ENCODE measurements around the gene NFATC1.

NFATC1 gene

DNA sequence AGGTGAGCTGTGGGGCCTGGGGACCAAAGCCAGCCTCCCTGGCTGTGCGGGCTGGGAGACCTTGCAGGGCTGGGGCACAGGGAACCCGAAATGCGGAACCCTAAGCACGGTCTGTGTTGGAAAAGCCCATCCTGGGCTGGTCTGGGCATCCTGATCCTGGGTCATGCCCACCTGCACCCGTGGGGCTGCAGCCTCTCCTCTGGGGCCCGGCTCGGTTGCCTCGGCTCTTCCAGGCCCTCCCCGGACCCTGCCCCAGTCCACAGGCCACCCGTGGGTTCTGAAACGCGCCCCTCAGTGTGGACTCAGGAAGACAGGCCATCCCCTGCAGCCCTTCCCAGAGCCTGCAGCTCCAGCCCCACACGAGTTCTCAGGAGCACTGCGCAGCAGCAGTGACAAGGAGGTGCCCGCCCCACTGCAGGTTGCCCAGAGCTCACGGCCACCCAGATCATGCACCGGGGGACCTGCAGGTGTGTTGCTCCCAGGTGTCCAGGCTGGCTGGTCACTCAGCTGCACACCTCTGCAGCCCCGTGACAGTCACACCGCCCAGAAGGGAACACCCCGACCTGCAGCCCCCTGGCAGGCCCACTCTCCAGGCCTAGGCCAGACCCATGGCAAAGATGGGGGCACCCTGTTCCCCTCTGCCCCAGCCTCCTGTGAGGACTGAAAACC lies 12.2 kb upstream of the NFATC1 start:
- TF ChIP-seq, protein P1, sequence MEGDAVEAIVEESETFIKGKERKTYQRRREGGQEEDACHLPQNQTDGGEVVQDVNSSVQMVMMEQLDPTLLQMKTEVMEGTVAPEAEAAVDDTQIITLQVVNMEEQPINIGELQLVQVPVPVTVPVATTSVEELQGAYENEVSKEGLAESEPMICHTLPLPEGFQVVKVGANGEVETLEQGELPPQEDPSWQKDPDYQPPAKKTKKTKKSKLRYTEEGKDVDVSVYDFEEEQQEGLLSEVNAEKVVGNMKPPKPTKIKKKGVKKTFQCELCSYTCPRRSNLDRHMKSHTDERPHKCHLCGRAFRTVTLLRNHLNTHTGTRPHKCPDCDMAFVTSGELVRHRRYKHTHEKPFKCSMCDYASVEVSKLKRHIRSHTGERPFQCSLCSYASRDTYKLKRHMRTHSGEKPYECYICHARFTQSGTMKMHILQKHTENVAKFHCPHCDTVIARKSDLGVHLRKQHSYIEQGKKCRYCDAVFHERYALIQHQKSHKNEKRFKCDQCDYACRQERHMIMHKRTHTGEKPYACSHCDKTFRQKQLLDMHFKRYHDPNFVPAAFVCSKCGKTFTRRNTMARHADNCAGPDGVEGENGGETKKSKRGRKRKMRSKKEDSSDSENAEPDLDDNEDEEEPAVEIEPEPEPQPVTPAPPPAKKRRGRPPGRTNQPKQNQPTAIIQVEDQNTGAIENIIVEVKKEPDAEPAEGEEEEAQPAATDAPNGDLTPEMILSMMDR (IDR thresholded peaks at IDR 0.05; ENCODE audit: extremely low read depth, insufficient read depth, missing control alignments) = no peak
- DNase-seq (ENCODE audit: low spot score) = no peak
- in situ Hi-C loops (cut with MboI; ENCODE audit: low pct_unique_long_range_greater_than_20kb, low sequenced_read_pairs, unreplicated experiment) = no loop called here

DNA sequence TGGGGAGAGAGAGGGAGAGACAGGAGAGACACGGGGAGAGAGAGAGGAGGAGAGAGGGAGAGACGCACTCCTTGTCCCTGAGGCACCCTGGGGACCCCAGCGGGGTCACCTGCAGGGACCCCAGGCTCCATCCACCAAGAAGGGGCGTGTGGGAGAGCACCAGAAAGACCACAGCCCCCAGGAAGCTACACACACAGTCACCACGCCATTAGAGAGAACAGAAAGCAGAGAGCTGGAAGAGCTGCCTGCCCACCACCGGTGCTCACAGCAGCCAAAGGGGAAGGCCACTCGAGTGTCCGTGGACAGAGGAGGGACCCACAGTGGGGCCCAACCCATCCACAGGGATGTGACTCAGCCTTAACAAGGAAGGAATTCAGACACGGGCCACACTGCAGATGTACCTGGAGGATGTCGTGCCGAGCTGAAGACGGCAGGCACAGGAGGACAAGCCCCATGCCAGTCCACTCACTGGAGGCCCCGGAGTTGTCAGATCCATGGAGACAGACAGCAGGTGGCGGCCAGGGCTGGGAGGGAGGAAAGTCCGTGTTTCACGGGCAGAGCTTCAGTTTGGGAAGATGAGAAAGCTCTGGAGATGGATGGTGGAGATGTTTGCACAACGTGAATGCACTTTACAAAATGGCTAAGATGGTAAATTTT lies 11.5 kb upstream of the NFATC1 start:
- in situ Hi-C loops (cut with MboI; ENCODE audit: low pct_unique_long_range_greater_than_20kb, low sequenced_read_pairs, unreplicated experiment) = no loop called here
- TF ChIP-seq, protein P1 (IDR thresholded peaks at IDR 0.05; ENCODE audit: extremely low read depth, insufficient read depth, missing control alignments) = no peak
- DNase-seq (ENCODE audit: low spot score) = no peak

GRCh38 chr18:79384834-79385233 lies 10.9 kb upstream of the NFATC1 start:
- in situ Hi-C loops (cut with MboI; ENCODE audit: low pct_unique_long_range_greater_than_20kb, low sequenced_read_pairs, unreplicated experiment) = no loop called here
- TF ChIP-seq, protein P1 (IDR thresholded peaks at IDR 0.05; ENCODE audit: extremely low read depth, insufficient read depth, missing control alignments) = no peak
- no peak for DNase-seq (ENCODE audit: low spot score)

DNA sequence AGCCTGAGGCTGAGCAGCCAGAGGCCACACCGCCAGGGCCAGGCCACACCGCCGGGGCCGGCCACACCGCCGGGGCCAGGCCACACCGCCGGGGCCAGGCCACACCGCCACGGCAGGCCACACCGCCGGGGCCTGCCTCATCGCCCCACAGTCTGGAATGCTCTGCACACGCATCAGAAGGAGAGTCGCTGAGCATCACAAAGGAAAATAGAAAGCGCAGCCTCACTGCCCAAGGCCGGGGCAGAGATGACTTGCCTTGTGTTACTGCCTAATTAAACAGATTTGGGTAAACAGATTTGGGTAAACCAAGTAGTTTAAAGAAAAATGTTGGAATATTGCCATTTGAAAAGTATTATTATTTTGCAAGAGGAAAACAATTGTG lies 10.4 kb upstream of the NFATC1 start:
- in situ Hi-C loops (cut with MboI; ENCODE audit: low pct_unique_long_range_greater_than_20kb, low sequenced_read_pairs, unreplicated experiment) = no loop called here
- no peak for DNase-seq (ENCODE audit: low spot score)
- TF ChIP-seq, protein P1 (IDR thresholded peaks at IDR 0.05; ENCODE audit: extremely low read depth, insufficient read depth, missing control alignments) = no peak

- peak; percentile 43 for DNase-seq (ENCODE audit: low spot score)
- in situ Hi-C loops (cut with MboI; ENCODE audit: low pct_unique_long_range_greater_than_20kb, low sequenced_read_pairs, unreplicated experiment) = no loop called here
- TF ChIP-seq, protein P1 (IDR thresholded peaks at IDR 0.05; ENCODE audit: extremely low read depth, insufficient read depth, missing control alignments) = no peak
Observed at GRCh38 chr18:79385708-79386341, 9.9 kb upstream of the NFATC1 start.

- in situ Hi-C loops (cut with MboI; ENCODE audit: low pct_unique_long_range_greater_than_20kb, low sequenced_read_pairs, unreplicated experiment) = no loop called here
- no peak for DNase-seq (ENCODE audit: low spot score)
- TF ChIP-seq, protein P1 (IDR thresholded peaks at IDR 0.05; ENCODE audit: extremely low read depth, insufficient read depth, missing control alignments) = no peak
Observed at GRCh38 chr18:79386547-79386946, 9.2 kb upstream of the NFATC1 start.
